HEK293 (cell line): Measurements from ENCODE around the gene SPAG5.

Source experiments
- GLI2 ChIP-seq: fragments of 450-650 bp; formaldehyde crosslinking; IDR thresholded peaks from 2 replicates; pipeline ENCODE4; 2017; ENCODE audit warnings: missing biosample characterization, missing genetic modification characterization, low read depth, borderline replicate concordance
- GLIS2 ChIP-seq: fragments of 450-650 bp; formaldehyde crosslinking; IDR thresholded peaks from 2 replicates; pipeline ENCODE4 v1.5.1; 2016; ENCODE audit warnings: missing biosample characterization, missing genetic modification characterization
- KLF10 ChIP-seq: fragments of 450-650 bp; IDR thresholded peaks from 2 replicates; pipeline ENCODE4 v1.5.1; 2018; ENCODE audit warnings: missing biosample characterization, mild to moderate bottlenecking, missing genetic modification characterization
- MEIS1 ChIP-seq: sonication (generic); formaldehyde crosslinking; IDR thresholded peaks from 2 replicates; pipeline ENCODE4 v1.8.1; 2022; ENCODE audit warnings: missing genetic modification reagents, mild to moderate bottlenecking, borderline replicate concordance
- SALL2 ChIP-seq: fragments of 450-650 bp; formaldehyde crosslinking; IDR thresholded peaks from 2 replicates; pipeline ENCODE4 v1.5.0; 2017; ENCODE audit warnings: missing biosample characterization, mild to moderate bottlenecking, missing genetic modification characterization, borderline replicate concordance
- YY1 ChIP-seq: fragments of 450-650 bp; formaldehyde crosslinking; IDR thresholded peaks from 2 replicates; pipeline ENCODE4 v1.5.1; 2018; ENCODE audit warnings: missing biosample characterization, missing genetic modification characterization
- ZEB2 ChIP-seq: fragments of 450-650 bp; formaldehyde crosslinking; IDR thresholded peaks from 2 replicates; pipeline ENCODE4 v1.5.1; 2016; ENCODE audit warnings: missing biosample characterization, missing genetic modification characterization
- ZFHX2 ChIP-seq: fragments of 450-650 bp; formaldehyde crosslinking; conservative IDR thresholded peaks from 2 replicates; pipeline ENCODE4 v1.5.1; 2016; ENCODE audit warnings: missing biosample characterization, missing genetic modification characterization
- ZFP69B ChIP-seq: fragments of 450-650 bp; formaldehyde crosslinking; IDR thresholded peaks from 2 replicates; pipeline ENCODE4 v1.5.1; 2016; ENCODE audit warnings: missing biosample characterization, missing genetic modification characterization
- ZNF157 ChIP-seq: fragments of 450-650 bp; formaldehyde crosslinking; IDR thresholded peaks from 2 replicates; pipeline ENCODE4 v1.5.1; 2016; ENCODE audit warnings: missing biosample characterization, missing genetic modification characterization
- ZNF174 ChIP-seq: fragments of 450-650 bp; formaldehyde crosslinking; IDR thresholded peaks from 2 replicates; pipeline ENCODE4 v1.5.0; 2017; ENCODE audit warnings: missing biosample characterization, mild to moderate bottlenecking, missing genetic modification characterization
- ZNF175 ChIP-seq: fragments of 450-650 bp; formaldehyde crosslinking; IDR thresholded peaks from 2 replicates; pipeline ENCODE4 v1.5.1; 2016; ENCODE audit warnings: missing biosample characterization, missing genetic modification characterization
- ZNF184 ChIP-seq: fragments of 450-650 bp; IDR thresholded peaks from 2 replicates; pipeline ENCODE4 v1.5.1; 2018; ENCODE audit warnings: missing biosample characterization, mild to moderate bottlenecking, missing genetic modification characterization
- ZNF19 ChIP-seq: fragments of 450-650 bp; formaldehyde crosslinking; IDR thresholded peaks from 2 replicates; pipeline ENCODE4; 2016; ENCODE audit warnings: missing biosample characterization, missing genetic modification characterization, low read depth
- ZNF202 ChIP-seq: fragments of 450-650 bp; formaldehyde crosslinking; IDR thresholded peaks from 2 replicates; pipeline ENCODE4 v1.5.1; 2016; ENCODE audit warnings: missing biosample characterization, missing genetic modification characterization, borderline replicate concordance
- ZNF239 ChIP-seq: fragments of 450-650 bp; formaldehyde crosslinking; IDR thresholded peaks from 2 replicates; pipeline ENCODE4 v1.5.1; 2016; ENCODE audit warnings: missing biosample characterization, missing genetic modification characterization
- ZNF292 ChIP-seq: fragments of 450-650 bp; formaldehyde crosslinking; IDR thresholded peaks from 2 replicates; pipeline ENCODE4 v1.5.1; 2016; ENCODE audit warnings: low read depth, missing biosample characterization, missing genetic modification characterization, borderline replicate concordance
- ZNF335 ChIP-seq: fragments of 450-650 bp; formaldehyde crosslinking; conservative IDR thresholded peaks from 2 replicates; pipeline ENCODE4 v1.5.1; 2016; ENCODE audit warnings: missing biosample characterization, missing genetic modification characterization
- ZNF404 ChIP-seq: fragments of 450-650 bp; formaldehyde crosslinking; IDR thresholded peaks from 2 replicates; pipeline ENCODE4 v1.5.1; 2017; ENCODE audit warnings: missing biosample characterization, missing genetic modification characterization
- ZNF48 ChIP-seq: fragments of 450-650 bp; formaldehyde crosslinking; IDR thresholded peaks from 2 replicates; pipeline ENCODE4 v1.5.1; 2016; ENCODE audit warnings: missing biosample characterization, missing genetic modification characterization
- ZNF514 ChIP-seq: fragments of 450-650 bp; formaldehyde crosslinking; IDR thresholded peaks from 2 replicates; pipeline ENCODE4 v1.5.1; 2016; ENCODE audit warnings: missing biosample characterization, missing genetic modification characterization
- ZNF571 ChIP-seq: fragments of 450-650 bp; formaldehyde crosslinking; IDR thresholded peaks from 2 replicates; pipeline ENCODE4 v1.5.0; 2017; ENCODE audit warnings: missing biosample characterization, missing genetic modification characterization
- ZNF585B ChIP-seq: fragments of 450-650 bp; formaldehyde crosslinking; IDR thresholded peaks from 2 replicates; pipeline ENCODE4 v1.5.1; 2016; ENCODE audit warnings: missing biosample characterization, missing genetic modification characterization
- ZNF626 ChIP-seq: fragments of 450-650 bp; sonication (Bioruptor Pico); formaldehyde crosslinking; IDR thresholded peaks from 2 replicates; pipeline ENCODE4 v1.5.1; 2018; ENCODE audit warnings: missing biosample characterization, missing genetic modification characterization, inconsistent platforms
- ZNF660 ChIP-seq: fragments of 450-650 bp; IDR thresholded peaks from 2 replicates; pipeline ENCODE4 v1.5.1; 2018; ENCODE audit warnings: missing biosample characterization, mild to moderate bottlenecking, missing genetic modification characterization
- ZNF664 ChIP-seq: fragments of 450-650 bp; formaldehyde crosslinking; IDR thresholded peaks from 2 replicates; pipeline ENCODE4 v1.5.1; 2016; ENCODE audit warnings: missing biosample characterization, missing genetic modification characterization
- ZNF670 ChIP-seq: fragments of 450-650 bp; formaldehyde crosslinking; IDR thresholded peaks from 2 replicates; pipeline ENCODE4 v1.5.1; 2016; ENCODE audit warnings: missing biosample characterization, missing genetic modification characterization, low read depth
- ZNF76 ChIP-seq: fragments of 450-650 bp; formaldehyde crosslinking; IDR thresholded peaks from 2 replicates; pipeline ENCODE4; 2016; ENCODE audit warnings: low read depth, missing biosample characterization, missing genetic modification characterization, borderline replicate concordance
- TF ChIP-seq, protein P1 (sequence below): fragments of 450-650 bp; formaldehyde crosslinking; IDR thresholded peaks from 2 replicates; pipeline ENCODE4 v1.5.1; 2016; ENCODE audit warnings: missing biosample characterization, missing genetic modification characterization, low read depth
- TF ChIP-seq, protein P2 (sequence below): fragments of 450-650 bp; formaldehyde crosslinking; IDR thresholded peaks from 2 replicates; pipeline ENCODE4 v1.5.1; 2017; ENCODE audit warnings: missing biosample characterization, missing genetic modification characterization
- TF ChIP-seq, protein P3 (sequence below): fragments of 450-650 bp; formaldehyde crosslinking; IDR thresholded peaks from 2 replicates; pipeline ENCODE4 v1.5.1; 2016; ENCODE audit warnings: missing biosample characterization, missing genetic modification characterization
- TF ChIP-seq, protein P4 (sequence below): fragments of 450-650 bp; formaldehyde crosslinking; IDR thresholded peaks from 2 replicates; pipeline ENCODE4 v1.5.1; 2016; ENCODE audit warnings: missing biosample characterization, missing genetic modification characterization
- TF ChIP-seq, protein P5 (sequence below): fragments of 450-650 bp; formaldehyde crosslinking; optimal IDR thresholded peaks from 2 replicates; pipeline ENCODE3; 2016; ENCODE audit warnings: missing biosample characterization, mild to moderate bottlenecking, missing genetic modification characterization

SPAG5 gene

DNA sequence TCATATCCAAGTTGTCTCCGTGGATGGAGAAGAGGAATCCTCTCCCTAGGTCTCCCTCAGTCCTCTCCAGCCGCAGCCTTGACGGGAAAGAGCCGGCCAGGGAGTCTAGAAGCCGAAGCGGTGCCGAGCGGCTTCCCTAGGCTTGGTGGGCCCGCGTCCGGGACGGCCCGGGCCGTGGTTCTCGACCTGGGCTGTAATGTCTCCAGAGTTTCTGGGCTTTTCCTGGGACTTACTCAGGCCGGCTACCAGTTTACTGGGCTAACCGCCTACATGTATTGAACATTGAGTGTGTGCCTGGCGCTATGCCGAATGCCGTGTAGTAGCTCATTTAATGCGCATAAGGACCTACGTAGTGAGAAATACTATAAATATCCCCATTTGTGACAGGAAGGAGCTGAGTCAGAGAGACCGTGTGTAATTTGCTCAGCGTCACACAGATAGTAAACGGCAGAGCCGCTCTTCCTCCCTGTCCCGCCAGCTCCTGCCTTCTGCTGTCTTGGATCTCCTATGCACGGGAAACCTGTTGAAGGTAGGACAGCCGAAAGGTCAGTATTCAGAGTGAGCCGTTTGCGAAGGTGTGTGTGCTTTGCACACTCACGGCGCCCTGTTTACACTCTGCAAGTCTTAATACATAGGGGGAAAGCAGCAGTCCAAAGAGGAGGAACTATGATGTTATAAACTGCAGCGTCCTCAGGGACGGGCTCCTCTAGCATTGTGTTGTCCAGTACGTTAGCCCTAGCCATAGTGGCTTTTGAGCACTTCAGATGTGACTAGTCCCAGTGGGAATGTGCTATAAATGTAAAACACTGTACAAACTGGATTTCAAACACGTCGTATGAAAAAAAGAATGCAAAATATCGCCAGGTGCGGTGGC is 723 bp upstream of the SPAG5 start (continued):
- 0 out of 2 replicates have a peak, but pooled peaks have one; percentile 28 for TF ChIP-seq GLIS2
- TF ChIP-seq ZNF19 (tag by site-specific recombination) = no peak
- no peak for TF ChIP-seq ZNF202 (tag by site-specific recombination)
- TF ChIP-seq ZNF660 (tag by site-specific recombination) = peak; percentile 100
- TF ChIP-seq, protein P1, sequence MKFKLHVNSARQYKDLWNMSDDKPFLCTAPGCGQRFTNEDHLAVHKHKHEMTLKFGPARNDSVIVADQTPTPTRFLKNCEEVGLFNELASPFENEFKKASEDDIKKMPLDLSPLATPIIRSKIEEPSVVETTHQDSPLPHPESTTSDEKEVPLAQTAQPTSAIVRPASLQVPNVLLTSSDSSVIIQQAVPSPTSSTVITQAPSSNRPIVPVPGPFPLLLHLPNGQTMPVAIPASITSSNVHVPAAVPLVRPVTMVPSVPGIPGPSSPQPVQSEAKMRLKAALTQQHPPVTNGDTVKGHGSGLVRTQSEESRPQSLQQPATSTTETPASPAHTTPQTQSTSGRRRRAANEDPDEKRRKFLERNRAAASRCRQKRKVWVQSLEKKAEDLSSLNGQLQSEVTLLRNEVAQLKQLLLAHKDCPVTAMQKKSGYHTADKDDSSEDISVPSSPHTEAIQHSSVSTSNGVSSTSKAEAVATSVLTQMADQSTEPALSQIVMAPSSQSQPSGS (tag by site-specific recombination) = 0 out of 2 replicates have a peak, but pooled peaks have one; percentile 2
- TF ChIP-seq ZEB2 (tag by site-specific recombination) = peak; percentile 78; the same call in 1 of the 2 replicates
- TF ChIP-seq ZNF157 = no peak
- TF ChIP-seq ZNF48 (tag by site-specific recombination) = no peak
- TF ChIP-seq, protein P2, sequence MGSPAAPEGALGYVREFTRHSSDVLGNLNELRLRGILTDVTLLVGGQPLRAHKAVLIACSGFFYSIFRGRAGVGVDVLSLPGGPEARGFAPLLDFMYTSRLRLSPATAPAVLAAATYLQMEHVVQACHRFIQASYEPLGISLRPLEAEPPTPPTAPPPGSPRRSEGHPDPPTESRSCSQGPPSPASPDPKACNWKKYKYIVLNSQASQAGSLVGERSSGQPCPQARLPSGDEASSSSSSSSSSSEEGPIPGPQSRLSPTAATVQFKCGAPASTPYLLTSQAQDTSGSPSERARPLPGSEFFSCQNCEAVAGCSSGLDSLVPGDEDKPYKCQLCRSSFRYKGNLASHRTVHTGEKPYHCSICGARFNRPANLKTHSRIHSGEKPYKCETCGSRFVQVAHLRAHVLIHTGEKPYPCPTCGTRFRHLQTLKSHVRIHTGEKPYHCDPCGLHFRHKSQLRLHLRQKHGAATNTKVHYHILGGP (tag by site-specific recombination) = no peak
- TF ChIP-seq SALL2 (tag by site-specific recombination) = no peak
- no peak for TF ChIP-seq ZNF585B
- peak; percentile 96 for TF ChIP-seq ZFP69B (tag by site-specific recombination)
- no peak for TF ChIP-seq ZNF292
- TF ChIP-seq ZFHX2 (tag by site-specific recombination) = peak; percentile 63; the same call in 1 of the 2 replicates
- TF ChIP-seq, protein P3, sequence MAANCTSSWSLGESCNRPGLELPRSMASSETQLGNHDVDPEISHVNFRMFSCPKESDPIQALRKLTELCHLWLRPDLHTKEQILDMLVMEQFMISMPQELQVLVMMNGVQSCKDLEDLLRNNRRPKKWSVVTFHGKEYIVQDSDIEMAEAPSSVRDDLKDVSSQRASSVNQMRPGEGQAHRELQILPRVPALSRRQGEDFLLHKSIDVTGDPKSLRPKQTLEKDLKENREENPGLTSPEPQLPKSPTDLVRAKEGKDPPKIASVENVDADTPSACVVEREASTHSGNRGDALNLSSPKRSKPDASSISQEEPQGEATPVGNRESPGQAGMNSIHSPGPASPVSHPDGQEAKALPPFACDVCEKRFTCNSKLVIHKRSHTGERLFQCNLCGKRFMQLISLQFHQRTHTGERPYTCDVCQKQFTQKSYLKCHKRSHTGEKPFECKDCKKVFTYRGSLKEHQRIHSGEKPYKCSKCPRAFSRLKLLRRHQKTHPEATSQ (tag by site-specific recombination) = no peak
- TF ChIP-seq YY1 (tag by site-specific recombination) = no peak
- TF ChIP-seq ZNF571 (tag by site-specific recombination) = no peak
- TF ChIP-seq ZNF670 (tag by site-specific recombination) = no peak
- TF ChIP-seq ZNF514 = no peak
- TF ChIP-seq, protein P4, sequence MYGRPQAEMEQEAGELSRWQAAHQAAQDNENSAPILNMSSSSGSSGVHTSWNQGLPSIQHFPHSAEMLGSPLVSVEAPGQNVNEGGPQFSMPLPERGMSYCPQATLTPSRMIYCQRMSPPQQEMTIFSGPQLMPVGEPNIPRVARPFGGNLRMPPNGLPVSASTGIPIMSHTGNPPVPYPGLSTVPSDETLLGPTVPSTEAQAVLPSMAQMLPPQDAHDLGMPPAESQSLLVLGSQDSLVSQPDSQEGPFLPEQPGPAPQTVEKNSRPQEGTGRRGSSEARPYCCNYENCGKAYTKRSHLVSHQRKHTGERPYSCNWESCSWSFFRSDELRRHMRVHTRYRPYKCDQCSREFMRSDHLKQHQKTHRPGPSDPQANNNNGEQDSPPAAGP = no peak
- no peak for TF ChIP-seq ZNF174 (tag by site-specific recombination)
- TF ChIP-seq MEIS1 (CRISPR knock-in tag) = 0 out of 2 replicates have a peak, but pooled peaks have one; percentile 27
- 0 out of 2 replicates have a peak, but pooled peaks have one; percentile 74 for TF ChIP-seq ZNF184 (tag by site-specific recombination)
- TF ChIP-seq ZNF239 = no peak
- TF ChIP-seq ZNF175 (tag by site-specific recombination) = no peak
- no peak for TF ChIP-seq GLI2 (tag by site-specific recombination)
- TF ChIP-seq ZNF626 = no peak
- no peak for TF ChIP-seq ZNF404 (tag by site-specific recombination)
- TF ChIP-seq ZNF335 = peak; percentile 76
- 0 out of 2 replicates have a peak, but pooled peaks have one; percentile 13 for TF ChIP-seq KLF10 (tag by site-specific recombination)
- peak; percentile 100 for TF ChIP-seq ZNF664 (tag by site-specific recombination)
- TF ChIP-seq, protein P5, sequence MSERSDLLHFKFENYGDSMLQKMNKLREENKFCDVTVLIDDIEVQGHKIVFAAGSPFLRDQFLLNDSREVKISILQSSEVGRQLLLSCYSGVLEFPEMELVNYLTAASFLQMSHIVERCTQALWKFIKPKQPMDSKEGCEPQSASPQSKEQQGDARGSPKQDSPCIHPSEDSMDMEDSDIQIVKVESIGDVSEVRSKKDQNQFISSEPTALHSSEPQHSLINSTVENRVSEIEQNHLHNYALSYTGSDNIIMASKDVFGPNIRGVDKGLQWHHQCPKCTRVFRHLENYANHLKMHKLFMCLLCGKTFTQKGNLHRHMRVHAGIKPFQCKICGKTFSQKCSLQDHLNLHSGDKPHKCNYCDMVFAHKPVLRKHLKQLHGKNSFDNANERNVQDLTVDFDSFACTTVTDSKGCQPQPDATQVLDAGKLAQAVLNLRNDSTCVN (tag by site-specific recombination) = no peak
- TF ChIP-seq ZNF76 = no peak
